Eye (tissue), 1 donor: ENCODE results near the gene PAIP2.
A peak's percentile ranks its signal among the peaks of the same experiment; 100 is the strongest.
"Not testable (repeated sequence)": the region's sequence is repeated elsewhere in the genome, so short reads cannot be mapped to it uniquely, and the experiment has no call there.

Experiments used
- DNase-seq: peaks from one replicate; pipeline ENCODE4 v3.0.0-alpha.2; 2015

The PAIP2 gene

GRCh38 chr5:139379626-139380449, 38.2 kb downstream of the PAIP2 start:
- DNase-seq, result no peak

GRCh38 chr5:139381837-139382761, 40.4 kb downstream of the PAIP2 start:
- no peak for DNase-seq

- no peak for DNase-seq
These were observed 41.2 kb downstream of the PAIP2 start for GRCh38 chr5:139382807-139383206.

- DNase-seq, result no peak
These were observed 41.8 kb downstream of the PAIP2 start, which contains the start of gene SLC23A1 for GRCh38 chr5:139383275-139383992. Gene SLC23A1 (minus strand): TSS chr5:139383297. CDS start chr5:139383253, 44 bp downstream.

- DNase-seq, result no peak
These were observed 42.4 kb downstream of the PAIP2 start for GRCh38 chr5:139383993-139384590.

GRCh38 chr5:139384591-139385051, 43.0 kb downstream of the PAIP2 start:
- DNase-seq, result no peak

- no peak for DNase-seq
These were observed 43.7 kb downstream of the PAIP2 start for GRCh38 chr5:139385061-139386049.

GRCh38 chr5:139386050-139386438, 44.4 kb downstream of the PAIP2 start:
- no peak for DNase-seq

GRCh38 chr5:139386956-139387355, 45.3 kb downstream of the PAIP2 start:
- DNase-seq, result not testable (repeated sequence)

- no peak for DNase-seq
These were observed 46.0 kb downstream of the PAIP2 start for GRCh38 chr5:139387611-139388197.

GRCh38 chr5:139388198-139388821, 46.7 kb downstream of the PAIP2 start:
- DNase-seq, result no peak

GRCh38 chr5:139389701-139390638, 48.3 kb downstream of the PAIP2 start, which contains the start of gene MZB1:
Gene MZB1 (minus strand): TSS chr5:139389913. CDS start chr5:139389856, 57 bp downstream.
- DNase-seq, result no peak

- no peak for DNase-seq
These were observed 49.2 kb downstream of the PAIP2 start for GRCh38 chr5:139390639-139391569.

- DNase-seq, result no peak
These were observed 50.1 kb downstream of the PAIP2 start for GRCh38 chr5:139391570-139392323.

- DNase-seq, result no peak
These were observed 50.6 kb downstream of the PAIP2 start for GRCh38 chr5:139392324-139392677.

- DNase-seq, result peak; percentile 73
These were observed 51.2 kb downstream of the PAIP2 start for GRCh38 chr5:139392678-139393496.
